Peyer's patch (tissue), 4 donors: ENCODE results near the gene DNAJA4.

ENCODE experiments used
- POLR2A ChIP-seq, 2 donors: fragments of 450-650 bp; IDR thresholded peaks; one replicate each; pipeline ENCODE4 v1.5.1; 2017; ENCODE audit warnings: antibody characterized with exemption in 2 of 2, mild to moderate bottlenecking in 2 of 2, moderate library complexity in 2 of 2
- TF ChIP-seq, protein P1 (sequence below), 6 experiments: fragments of 450-650 bp in 4 of 6; fragments of 200-600 bp in 2 of 6; sonication (generic) in 1 of 6; IDR thresholded peaks; one replicate each; pipeline ENCODE4 v1.5.1; 2017 to 2019; ENCODE audit warnings: antibody characterized with exemption in 6 of 6, mild to moderate bottlenecking in 3 of 6, moderate library complexity in 1 of 6

DNA sequence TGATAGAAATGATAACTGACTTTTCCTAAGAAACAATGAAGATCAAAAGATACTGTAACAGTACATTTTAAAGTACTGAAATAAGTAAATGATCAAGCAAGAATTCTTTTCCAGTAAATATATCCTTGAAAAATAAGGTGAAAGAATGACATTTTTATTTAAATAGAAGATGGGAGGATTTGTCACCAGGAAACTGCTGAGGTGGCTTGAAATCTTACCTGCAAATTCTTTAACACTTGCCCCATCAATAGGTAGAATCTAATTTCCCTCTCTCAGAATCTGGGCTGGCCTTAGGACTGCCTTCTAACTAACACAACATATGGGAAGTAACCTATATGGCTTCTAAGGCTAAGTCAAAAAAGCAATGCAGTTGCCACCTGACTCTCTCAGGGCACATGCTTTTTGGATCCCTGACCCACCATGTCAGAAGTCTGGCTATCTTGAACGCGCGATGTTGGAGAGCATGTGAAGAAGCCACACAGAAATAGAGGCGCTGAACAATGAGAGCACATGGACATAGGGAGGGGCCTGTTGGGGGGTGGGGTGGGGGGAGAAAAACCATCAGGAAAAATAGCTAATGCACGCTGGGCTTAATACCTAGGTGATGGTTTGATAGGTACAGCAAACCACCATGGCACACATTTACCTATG is 41.5 kb upstream of the DNAJA4 start:
- TF ChIP-seq, protein P1, sequence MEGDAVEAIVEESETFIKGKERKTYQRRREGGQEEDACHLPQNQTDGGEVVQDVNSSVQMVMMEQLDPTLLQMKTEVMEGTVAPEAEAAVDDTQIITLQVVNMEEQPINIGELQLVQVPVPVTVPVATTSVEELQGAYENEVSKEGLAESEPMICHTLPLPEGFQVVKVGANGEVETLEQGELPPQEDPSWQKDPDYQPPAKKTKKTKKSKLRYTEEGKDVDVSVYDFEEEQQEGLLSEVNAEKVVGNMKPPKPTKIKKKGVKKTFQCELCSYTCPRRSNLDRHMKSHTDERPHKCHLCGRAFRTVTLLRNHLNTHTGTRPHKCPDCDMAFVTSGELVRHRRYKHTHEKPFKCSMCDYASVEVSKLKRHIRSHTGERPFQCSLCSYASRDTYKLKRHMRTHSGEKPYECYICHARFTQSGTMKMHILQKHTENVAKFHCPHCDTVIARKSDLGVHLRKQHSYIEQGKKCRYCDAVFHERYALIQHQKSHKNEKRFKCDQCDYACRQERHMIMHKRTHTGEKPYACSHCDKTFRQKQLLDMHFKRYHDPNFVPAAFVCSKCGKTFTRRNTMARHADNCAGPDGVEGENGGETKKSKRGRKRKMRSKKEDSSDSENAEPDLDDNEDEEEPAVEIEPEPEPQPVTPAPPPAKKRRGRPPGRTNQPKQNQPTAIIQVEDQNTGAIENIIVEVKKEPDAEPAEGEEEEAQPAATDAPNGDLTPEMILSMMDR (IDR thresholded peaks at IDR 0.05), result no peak
- no peak for TF ChIP-seq POLR2A (IDR thresholded peaks at IDR 0.05)
